ENCODE results near the gene CNIH3.
"Not testable (repeated sequence)": the region's sequence is repeated elsewhere in the genome, so short reads cannot be mapped to it uniquely, and the experiment has no call there.

The CNIH3 gene

GRCh38 chr1:224615861-224616755, at the start of gene CNIH3:
Gene CNIH3 (plus strand): TSS chr1:224616317. CDS start chr1:224617175, 858 bp downstream.
- in situ Hi-C loops (cut with MboI; ENCODE audit: low sequenced_read_pairs), result no loop called here

DNA sequence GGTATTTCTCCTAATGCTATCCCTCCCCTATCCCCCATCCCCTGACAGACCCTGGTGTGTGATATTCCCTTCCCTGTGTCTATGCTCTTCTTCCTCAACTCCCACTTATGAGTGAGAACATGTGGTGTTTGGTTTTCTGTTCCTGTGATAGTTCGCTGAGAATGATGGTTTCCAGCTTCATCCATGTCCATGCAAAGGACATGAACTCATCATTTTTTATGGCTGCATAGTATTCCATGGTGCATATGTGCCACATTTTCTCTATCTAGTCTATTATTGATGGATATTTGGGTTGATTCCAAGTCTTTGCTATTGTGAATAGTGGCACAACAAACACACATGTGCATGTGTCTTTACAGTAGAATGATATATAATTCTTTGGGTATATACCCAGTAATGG, 49.6 kb upstream of the CNIH3 start:
- in situ Hi-C loops (cut with MboI; ENCODE audit: low sequenced_read_pairs), result not testable (repeated sequence)

- in situ Hi-C loops (cut with MboI; ENCODE audit: low sequenced_read_pairs), result no loop called here
Measured at GRCh38 chr1:224569276-224569675, 46.8 kb upstream of the CNIH3 start.

DNA sequence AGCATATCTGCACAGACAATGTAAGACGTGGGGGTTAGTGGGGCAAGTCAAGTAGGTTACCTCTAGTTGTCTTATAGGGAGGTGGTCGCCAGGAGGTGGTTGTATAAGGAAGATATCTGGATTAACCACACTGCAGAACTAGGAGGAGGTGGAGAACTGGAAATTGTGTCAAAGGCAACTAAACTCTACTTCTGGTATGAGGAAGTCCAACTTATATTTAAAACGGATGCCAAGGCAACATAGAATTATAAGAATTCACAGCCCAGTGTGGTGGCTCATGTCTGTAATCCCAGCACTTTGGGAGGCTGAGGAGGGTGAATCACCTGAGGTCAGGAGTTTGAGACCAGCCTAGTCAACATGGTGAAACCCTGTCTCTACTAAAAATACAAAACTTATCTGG, 44.1 kb upstream of the CNIH3 start:
- in situ Hi-C loops (cut with MboI; ENCODE audit: low sequenced_read_pairs), result not testable (repeated sequence)

DNA sequence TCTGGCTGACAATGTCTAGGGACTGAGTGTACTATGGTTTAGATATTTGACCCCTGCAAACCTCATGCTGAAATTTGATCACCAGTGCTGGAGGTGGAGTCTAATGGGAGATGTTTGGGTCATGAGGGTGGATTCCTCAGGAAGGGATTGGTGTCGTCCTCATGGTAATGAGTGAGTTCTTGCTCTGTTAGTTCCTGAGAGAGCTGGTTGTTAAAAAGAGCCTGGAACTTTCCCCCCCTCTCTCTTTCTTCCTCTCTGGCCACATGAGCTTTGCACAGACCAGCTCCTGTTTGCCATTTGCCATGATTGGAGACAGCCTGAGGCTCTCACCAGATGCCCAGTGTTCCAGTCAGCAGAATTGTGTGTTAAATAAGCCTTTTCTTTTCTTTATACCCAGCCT, 36.6 kb upstream of the CNIH3 start:
- in situ Hi-C loops (cut with MboI; ENCODE audit: low sequenced_read_pairs), result no loop called here

DNA sequence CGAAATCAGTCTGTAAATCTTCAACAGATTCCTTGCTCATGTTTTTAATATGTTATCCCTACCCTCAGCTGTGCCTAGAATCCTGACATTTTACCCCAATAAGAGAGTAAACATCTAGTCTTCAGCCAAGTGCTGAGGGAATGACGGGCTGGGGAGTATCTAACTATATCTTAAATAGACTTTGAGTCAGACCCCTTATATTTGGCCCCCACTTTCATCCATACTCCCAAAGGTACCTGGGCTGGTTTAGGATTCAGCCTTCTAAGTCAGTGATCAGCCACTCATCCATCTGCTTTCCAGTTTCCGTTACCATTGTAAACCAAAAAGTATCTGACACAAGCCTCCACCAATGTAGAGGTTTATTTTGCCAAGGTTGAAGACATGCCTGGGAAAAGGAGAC, 36.1 kb upstream of the CNIH3 start:
- in situ Hi-C loops (cut with MboI; ENCODE audit: low sequenced_read_pairs), result no loop called here

GRCh38 chr1:224582041-224582440, 34.1 kb upstream of the CNIH3 start:
- in situ Hi-C loops (cut with MboI; ENCODE audit: low sequenced_read_pairs), result no loop called here

DNA sequence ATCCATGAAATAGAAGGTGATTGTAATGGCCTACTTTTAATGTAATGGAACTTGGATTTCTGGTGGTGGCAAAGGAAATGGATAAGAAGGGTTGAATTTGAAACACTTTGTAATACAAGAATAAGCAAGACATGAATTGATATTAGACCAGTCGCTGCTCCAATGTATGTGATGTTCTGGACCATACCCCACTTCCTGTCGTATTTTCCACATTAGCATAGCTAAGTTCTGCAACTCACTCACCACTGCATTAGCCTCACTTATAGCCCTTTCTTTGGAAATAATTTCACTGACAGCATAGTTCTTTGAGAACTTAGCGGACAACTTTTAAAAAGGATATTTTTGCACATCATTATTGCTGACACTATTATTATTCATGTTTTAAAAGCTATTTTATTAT, 32.3 kb upstream of the CNIH3 start:
- in situ Hi-C loops (cut with MboI; ENCODE audit: low sequenced_read_pairs), result no loop called here

GRCh38 chr1:224585051-224585450, 31.1 kb upstream of the CNIH3 start:
- in situ Hi-C loops (cut with MboI; ENCODE audit: low sequenced_read_pairs), result no loop called here

GRCh38 chr1:224587051-224587450, 29.1 kb upstream of the CNIH3 start:
- in situ Hi-C loops (cut with MboI; ENCODE audit: low sequenced_read_pairs), result no loop called here

- in situ Hi-C loops (cut with MboI; ENCODE audit: low sequenced_read_pairs), result no loop called here
Measured at GRCh38 chr1:224588515-224588914, 27.6 kb upstream of the CNIH3 start.

DNA sequence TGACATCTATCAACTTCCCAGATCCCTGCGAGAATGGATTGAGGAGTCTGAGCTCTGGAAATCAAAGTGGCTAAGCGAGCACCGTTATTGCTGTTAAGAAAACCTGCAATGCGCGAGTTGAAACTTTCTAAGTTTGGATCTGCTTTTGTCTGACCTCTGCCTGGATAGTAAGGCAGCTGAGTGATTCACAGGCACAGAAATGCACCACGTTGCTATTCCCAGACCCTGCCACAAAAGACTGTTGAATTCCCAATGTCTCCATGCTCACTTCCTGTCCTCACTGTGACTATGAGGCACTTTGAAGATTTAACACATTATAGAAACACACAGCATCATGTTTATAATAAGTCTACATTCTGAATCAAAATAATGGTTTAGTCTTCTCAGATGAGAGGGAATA, 27.1 kb upstream of the CNIH3 start:
- in situ Hi-C loops (cut with MboI; ENCODE audit: low sequenced_read_pairs), result no loop called here

- in situ Hi-C loops (cut with MboI; ENCODE audit: low sequenced_read_pairs), result no loop called here
Measured at GRCh38 chr1:224591326-224591725, 24.8 kb upstream of the CNIH3 start.

GRCh38 chr1:224592636-224593582, 23.2 kb upstream of the CNIH3 start:
- in situ Hi-C loops (cut with MboI; ENCODE audit: low sequenced_read_pairs), result no loop called here

DNA sequence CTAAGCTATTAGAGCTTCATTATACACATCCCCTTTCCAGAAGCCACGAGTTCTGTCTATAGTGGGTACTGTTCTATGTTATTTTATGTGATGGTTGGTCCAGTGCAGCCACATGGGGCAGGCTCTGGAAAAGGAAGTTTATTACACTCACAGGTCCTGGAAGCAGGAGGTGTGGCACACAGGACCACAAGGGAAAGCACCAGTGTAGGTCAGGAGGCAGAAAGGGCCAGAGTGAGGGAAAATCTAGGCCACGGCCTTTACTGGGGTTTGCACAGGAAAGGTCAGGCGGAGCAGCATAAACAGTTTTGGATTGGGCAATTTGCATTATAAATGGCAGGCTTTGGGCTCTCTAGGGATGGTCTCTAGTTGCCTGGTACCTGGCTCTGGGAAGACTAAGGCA, 21.8 kb upstream of the CNIH3 start:
- in situ Hi-C loops (cut with MboI; ENCODE audit: low sequenced_read_pairs), result no loop called here

- in situ Hi-C loops (cut with MboI; ENCODE audit: low sequenced_read_pairs), result no loop called here
Measured at GRCh38 chr1:224594851-224595250, 21.3 kb upstream of the CNIH3 start.

DNA sequence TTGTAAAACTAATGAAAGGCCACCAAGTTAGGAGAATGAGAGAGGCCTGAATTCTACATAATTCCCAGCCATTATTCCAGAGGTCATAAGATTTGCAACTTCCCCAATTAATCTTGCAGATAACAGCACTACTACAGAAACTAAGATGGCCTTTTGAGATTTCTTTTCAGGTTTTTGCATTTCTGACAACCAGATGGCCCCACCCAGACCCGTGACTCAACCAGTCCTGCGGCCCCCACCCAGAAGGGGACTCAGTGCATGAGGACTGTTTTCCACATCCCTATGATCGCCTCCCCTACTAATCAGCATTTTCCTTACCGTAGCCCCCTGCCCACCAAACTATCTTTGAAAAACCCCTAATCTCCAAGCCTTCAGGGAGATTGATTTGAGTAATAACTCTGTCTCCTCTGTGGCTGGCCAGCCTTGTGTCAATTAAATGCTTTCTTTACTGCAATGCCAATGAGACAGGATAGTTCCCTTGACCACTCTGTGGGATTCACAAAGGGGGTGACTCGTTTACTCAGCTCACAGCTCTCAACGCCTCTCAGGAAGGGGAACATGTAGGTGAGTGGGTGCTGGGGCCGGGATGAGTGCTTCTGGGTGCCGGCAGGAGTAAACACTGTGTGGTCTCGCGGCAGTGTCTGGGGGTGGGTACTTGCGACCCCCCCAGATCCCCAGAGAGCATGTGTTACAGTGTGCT, 10.5 kb upstream of the CNIH3 start:
- in situ Hi-C loops (cut with MboI; ENCODE audit: low sequenced_read_pairs), result no loop called here

DNA sequence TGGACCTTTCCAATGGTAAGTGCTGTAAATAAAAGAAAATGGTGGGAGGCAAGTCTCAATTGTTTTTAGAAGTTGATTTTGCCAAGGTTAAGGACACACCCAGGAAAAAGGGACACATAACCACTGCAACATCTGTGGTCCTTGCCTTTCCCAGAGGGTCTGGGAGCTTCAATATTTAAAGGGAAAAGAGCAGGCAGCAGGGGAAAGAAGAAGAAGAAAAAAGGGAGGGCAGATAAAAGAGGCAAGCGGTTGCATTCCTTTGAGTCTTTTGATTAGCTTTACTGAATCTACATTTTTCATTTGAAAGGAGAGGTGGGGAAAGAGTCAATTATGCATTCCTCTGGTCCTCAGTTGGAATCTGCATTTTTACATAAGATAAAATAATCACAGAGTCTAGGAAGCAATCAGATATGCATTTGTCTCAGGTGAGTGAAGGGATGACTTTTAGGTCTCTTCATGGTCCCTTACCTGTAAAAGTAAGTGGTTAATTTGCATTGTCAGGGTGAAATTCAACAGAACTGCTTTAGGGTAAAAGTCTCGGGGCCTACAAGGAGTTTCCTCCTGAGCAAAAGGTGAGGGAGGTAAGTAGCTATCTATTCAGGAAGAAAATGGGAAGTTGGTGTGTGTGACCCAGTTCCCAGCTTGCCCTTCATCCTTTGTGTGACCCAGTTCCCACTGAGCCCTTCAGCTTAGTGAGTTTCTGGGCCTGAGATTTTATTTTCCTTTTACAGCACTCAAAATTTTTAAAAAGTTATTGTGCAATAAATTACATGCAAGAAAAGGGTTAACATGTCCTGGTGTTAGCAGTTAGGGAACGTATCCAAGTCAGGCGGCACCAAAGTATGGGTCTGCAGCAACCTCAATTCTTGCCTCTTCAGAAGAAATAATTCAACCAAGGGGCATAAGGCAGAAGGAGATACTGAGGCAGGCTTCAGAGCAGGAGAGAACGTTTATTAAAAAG, 8.6 kb upstream of the CNIH3 start:
- in situ Hi-C loops (cut with MboI; ENCODE audit: low sequenced_read_pairs), result no loop called here

- in situ Hi-C loops (cut with MboI; ENCODE audit: low sequenced_read_pairs), result no loop called here
Measured at GRCh38 chr1:224609333-224609732, 6.8 kb upstream of the CNIH3 start.

- in situ Hi-C loops (cut with MboI; ENCODE audit: low sequenced_read_pairs), result no loop called here
Measured at GRCh38 chr1:224612246-224612645, 3.9 kb upstream of the CNIH3 start.
